Measurements from ENCODE around the gene SFRP5.

Gene SFRP5

DNA sequence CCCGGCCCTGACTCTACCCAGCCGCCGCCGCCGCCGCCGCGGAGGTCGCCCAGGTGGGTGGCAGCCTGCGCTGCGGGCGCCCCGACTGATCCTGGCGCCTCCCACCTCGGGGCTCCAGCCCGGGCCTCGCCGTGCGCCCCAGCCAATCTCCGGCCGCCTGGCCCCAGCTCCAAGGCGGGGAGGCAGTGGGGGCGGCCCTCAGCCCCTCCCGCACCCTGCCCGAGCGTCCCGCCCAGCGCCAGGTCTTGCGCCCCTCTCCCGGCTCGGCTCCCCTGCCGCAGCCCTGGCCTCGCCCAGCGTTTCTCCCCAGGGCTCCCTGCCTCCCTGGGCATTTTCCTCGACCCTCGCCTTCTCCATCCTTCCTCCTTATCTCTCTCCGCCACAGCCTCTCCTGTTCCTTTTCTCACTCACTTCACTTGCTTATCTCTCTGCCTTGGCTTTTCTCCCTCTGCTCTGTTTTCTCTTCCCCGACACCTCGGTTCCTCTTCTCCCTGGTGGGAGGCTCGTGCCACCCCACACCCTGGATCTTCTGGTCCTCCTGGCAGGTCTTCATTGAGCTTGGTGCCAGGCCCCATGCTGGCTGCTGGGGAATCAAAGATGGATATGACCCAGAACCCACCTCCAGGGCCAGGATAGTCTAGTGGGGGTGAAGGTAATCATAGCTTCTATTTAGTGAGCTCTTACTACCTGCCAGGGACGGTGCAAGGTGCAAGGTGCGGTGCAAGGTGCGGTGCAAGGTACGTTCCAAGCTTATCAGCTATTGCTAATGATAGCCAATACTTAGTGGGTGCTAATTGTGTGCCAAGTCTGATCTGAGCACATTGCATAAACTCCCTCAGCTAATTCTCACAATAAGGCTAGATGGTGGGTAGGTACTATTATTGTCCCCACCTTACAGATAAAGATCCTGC, at the start of gene SFRP5:
SFRP5 (minus strand) TSS at position 87 of the 911 bp plus-strand sequence. CDS start 166 bp downstream, outside the sequence.
- TF ChIP-seq, protein P1, sequence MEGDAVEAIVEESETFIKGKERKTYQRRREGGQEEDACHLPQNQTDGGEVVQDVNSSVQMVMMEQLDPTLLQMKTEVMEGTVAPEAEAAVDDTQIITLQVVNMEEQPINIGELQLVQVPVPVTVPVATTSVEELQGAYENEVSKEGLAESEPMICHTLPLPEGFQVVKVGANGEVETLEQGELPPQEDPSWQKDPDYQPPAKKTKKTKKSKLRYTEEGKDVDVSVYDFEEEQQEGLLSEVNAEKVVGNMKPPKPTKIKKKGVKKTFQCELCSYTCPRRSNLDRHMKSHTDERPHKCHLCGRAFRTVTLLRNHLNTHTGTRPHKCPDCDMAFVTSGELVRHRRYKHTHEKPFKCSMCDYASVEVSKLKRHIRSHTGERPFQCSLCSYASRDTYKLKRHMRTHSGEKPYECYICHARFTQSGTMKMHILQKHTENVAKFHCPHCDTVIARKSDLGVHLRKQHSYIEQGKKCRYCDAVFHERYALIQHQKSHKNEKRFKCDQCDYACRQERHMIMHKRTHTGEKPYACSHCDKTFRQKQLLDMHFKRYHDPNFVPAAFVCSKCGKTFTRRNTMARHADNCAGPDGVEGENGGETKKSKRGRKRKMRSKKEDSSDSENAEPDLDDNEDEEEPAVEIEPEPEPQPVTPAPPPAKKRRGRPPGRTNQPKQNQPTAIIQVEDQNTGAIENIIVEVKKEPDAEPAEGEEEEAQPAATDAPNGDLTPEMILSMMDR (IDR thresholded peaks at IDR 0.05; ENCODE audit: low read depth, low read length), result no peak
- no peak within 1 kb of the TSS for H3K4me3 ChIP-seq (ENCODE audit: low read depth, low read length)

GRCh38 chr10:97820096-97820704, 48.4 kb upstream of the SFRP5 start:
- H3K4me3 ChIP-seq (ENCODE audit: low read depth, low read length), result no peak overlapping the region
- TF ChIP-seq, protein P1 (IDR thresholded peaks at IDR 0.05; ENCODE audit: low read depth, low read length), result no peak

DNA sequence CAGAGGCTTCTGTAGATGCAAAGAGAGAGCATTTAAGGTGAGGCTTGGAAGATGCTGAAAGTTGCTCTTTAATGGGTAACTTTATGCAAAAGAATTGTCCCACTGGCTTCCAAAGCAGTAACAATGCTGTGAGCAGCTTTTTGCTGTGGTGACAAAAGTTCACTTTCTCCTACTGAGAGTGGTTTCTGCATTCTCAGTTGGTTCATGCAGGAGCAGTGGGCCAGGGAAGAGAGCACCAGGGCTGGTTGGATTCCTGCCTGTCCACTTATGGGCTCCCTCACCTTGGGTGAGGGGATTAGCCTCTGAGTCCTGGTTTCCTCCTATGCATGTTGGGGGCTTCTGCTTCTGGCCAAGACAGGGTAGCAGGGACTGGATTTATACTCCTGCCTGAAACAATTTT, 46.8 kb upstream of the SFRP5 start:
- TF ChIP-seq, protein P1 (IDR thresholded peaks at IDR 0.05; ENCODE audit: low read depth, low read length), result no peak
- H3K4me3 ChIP-seq (ENCODE audit: low read depth, low read length), result no peak overlapping the region

DNA sequence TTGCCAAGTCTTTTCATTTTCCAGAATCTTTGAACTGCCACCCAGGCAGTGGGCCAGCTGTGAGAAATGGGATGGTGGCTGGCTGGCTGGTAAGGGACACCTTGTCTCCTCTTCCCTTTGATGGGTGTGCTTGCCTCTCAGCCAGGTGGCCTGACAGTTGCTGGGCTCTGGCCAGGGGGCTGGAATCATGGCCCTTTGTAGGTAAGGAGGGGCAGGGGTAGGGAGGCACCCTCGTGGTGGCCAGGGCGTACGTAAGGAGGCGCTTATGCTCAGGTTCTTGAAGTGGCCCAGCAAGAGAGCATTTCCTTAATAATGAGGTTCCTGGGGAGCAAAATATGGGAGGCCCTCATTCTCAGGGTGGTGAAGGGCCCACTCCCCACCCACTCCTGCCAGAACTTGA, 44.8 kb upstream of the SFRP5 start:
- TF ChIP-seq, protein P1 (IDR thresholded peaks at IDR 0.05; ENCODE audit: low read depth, low read length), result no peak
- H3K4me3 ChIP-seq (ENCODE audit: low read depth, low read length), result no peak overlapping the region

DNA sequence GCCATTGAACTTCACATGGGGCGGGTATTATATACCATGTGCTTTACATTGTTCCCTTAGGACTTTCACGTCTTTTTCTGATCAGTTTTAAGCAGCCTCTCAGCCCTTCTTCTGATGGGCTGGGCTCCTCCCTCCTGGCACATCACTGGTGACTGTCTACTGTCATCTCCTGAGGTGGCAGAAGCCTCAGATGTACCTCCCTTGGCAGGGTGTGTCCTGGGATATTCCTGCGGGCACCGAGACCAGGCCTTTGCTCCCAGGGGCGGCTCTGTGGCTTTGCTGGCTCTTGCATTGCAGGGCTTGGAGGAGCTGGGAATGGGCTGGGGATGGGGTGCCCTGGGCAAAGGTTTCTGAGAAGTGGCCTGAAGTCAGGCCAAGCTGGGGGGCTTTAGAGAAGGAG, 43.2 kb upstream of the SFRP5 start:
- no peak overlapping the region for H3K4me3 ChIP-seq (ENCODE audit: low read depth, low read length)

GRCh38 chr10:97813311-97813710, 41.5 kb upstream of the SFRP5 start:
- TF ChIP-seq, protein P1 (IDR thresholded peaks at IDR 0.05; ENCODE audit: low read depth, low read length), result no peak
- no peak overlapping the region for H3K4me3 ChIP-seq (ENCODE audit: low read depth, low read length)

More for the DNA sequence above, 43.2 kb upstream of the SFRP5 start:
- TF ChIP-seq, protein P1 (IDR thresholded peaks at IDR 0.05; ENCODE audit: low read depth, low read length), result no peak

GRCh38 chr10:97812696-97813095, 40.9 kb upstream of the SFRP5 start:
- TF ChIP-seq, protein P1 (IDR thresholded peaks at IDR 0.05; ENCODE audit: low read depth, low read length), result no peak
- no peak overlapping the region for H3K4me3 ChIP-seq (ENCODE audit: low read depth, low read length)

Measured in WI38 (cell line).